Effector memory CD4-positive, alpha-beta T cell (primary cell): Measurements from ENCODE around the gene CDK15.

Experiments
- DNase-seq, 3 donors: peaks; one replicate each; pipeline ENCODE4 v3.0.0-alpha.2; 2020
- H3K27ac ChIP-seq: 2 replicates; pipeline ENCODE4 v1.7.0; 2013; ENCODE audit warnings: mild to moderate bottlenecking, low read length, moderate library complexity; ENCODE audit not compliant: insufficient read depth, poor library complexity, severe bottlenecking
- H3K27me3 ChIP-seq: replicated peaks from 2 replicates; pipeline ENCODE4 v1.7.0; 2013; ENCODE audit warnings: mild to moderate bottlenecking, low read length; ENCODE audit not compliant: insufficient read depth, control insufficient read depth, poor library complexity, severe bottlenecking
- H3K36me3 ChIP-seq: 2 replicates; pipeline ENCODE4 v1.7.0; 2013; ENCODE audit warnings: mild to moderate bottlenecking, low read length, moderate library complexity; ENCODE audit not compliant: control insufficient read depth, insufficient read depth
- H3K4me1 ChIP-seq: 2 replicates; pipeline ENCODE4 v1.7.0; 2013; ENCODE audit warnings: low read length, mild to moderate bottlenecking; ENCODE audit not compliant: control insufficient read depth, insufficient read depth, poor library complexity, severe bottlenecking
- H3K4me3 ChIP-seq: 2 replicates; pipeline ENCODE4 v1.7.0; 2013; ENCODE audit warnings: low read length, low read depth, mild to moderate bottlenecking; ENCODE audit not compliant: insufficient read depth, poor library complexity, severe bottlenecking
- H3K9me3 ChIP-seq: 2 replicates; pipeline ENCODE4 v1.7.0; 2013; ENCODE audit warnings: mild to moderate bottlenecking, low read length, moderate library complexity; ENCODE audit not compliant: control insufficient read depth

Gene CDK15

GRCh38 chr2:201938781-201939180 is 132.4 kb downstream of the CDK15 start:
- H3K27me3 ChIP-seq, result no peaks in the 10 kb centered on the region
- no peak overlapping the region for H3K27ac ChIP-seq
- no peak for DNase-seq
- no peaks in the 10 kb centered on the region for H3K36me3 ChIP-seq
- no peak overlapping the region for H3K4me3 ChIP-seq
- H3K9me3 ChIP-seq, result no peaks in the 10 kb centered on the region
- H3K4me1 ChIP-seq, result no peaks in the 10 kb centered on the region

GRCh38 chr2:201939453-201939941 is 133.2 kb downstream of the CDK15 start:
- Histone ChIP-seq H3K27ac (no peak overlapping the region), H3K27me3 (no peaks in the 10 kb centered on the region), H3K9me3 (no peaks in the 10 kb centered on the region), H3K4me1 (no peaks in the 10 kb centered on the region), H3K4me3 (no peak overlapping the region), H3K36me3 (no peaks in the 10 kb centered on the region)
- DNase-seq, result no peak

- Histone ChIP-seq H3K27ac (no peak overlapping the region), H3K27me3 (no peaks in the 10 kb centered on the region), H3K4me1 (no peaks in the 10 kb centered on the region), H3K4me3 (no peak overlapping the region), H3K36me3 (no peaks in the 10 kb centered on the region), H3K9me3 (no peaks in the 10 kb centered on the region)
- no peak for DNase-seq
Measured at GRCh38 chr2:201942531-201942930, 136.2 kb downstream of the CDK15 start.
